Left ventricle myocardium inferior (tissue), 1 donor: Measurements from ENCODE around the gene OR7A5. TPM values are rescaled to one million over a fixed set of nuclear protein-coding genes. Genes with fewer than 3 reads are reported as not detected.

Experiments used
- DNase-seq: peaks from one replicate; pipeline ENCODE4 v3.0.0-alpha.2; 2020
- H3K27ac ChIP-seq: fragments of 200-600 bp; replicated peaks from 2 replicates; pipeline ENCODE4 v1.8.0; 2021
- H3K27me3 ChIP-seq: fragments of 200-600 bp; 2 replicates; pipeline ENCODE4 v1.8.0; 2021; ENCODE audit warnings: low read depth
- H3K36me3 ChIP-seq: fragments of 200-600 bp; 2 replicates; pipeline ENCODE4 v1.8.0; 2021
- H3K4me1 ChIP-seq: fragments of 200-600 bp; 2 replicates; pipeline ENCODE4 v1.8.0; 2021
- H3K4me3 ChIP-seq: fragments of 200-600 bp; 2 replicates; pipeline ENCODE4 v1.8.0; 2021; ENCODE audit warnings: mild to moderate bottlenecking, moderate library complexity
- H3K9me3 ChIP-seq: fragments of 200-600 bp; replicated peaks from 2 replicates; pipeline ENCODE4 v1.8.0; 2021
- CTCF ChIP-seq: fragments of 200-600 bp; IDR thresholded peaks from 2 replicates; pipeline ENCODE4 v1.8.0; 2021; ENCODE audit warnings: antibody characterized with exemption, mild to moderate bottlenecking, borderline replicate concordance
- intact Hi-C: fragments of 100-400 bp; cut with micrococcal nuclease; formaldehyde crosslinking; loops from one replicate; pipeline ENCODE4 v1.11.0; 2022
- total RNA-seq: library from RNA; stranded (reverse); fragmentation: NEBNext Ultra II Directional; extraction: Animal tissue kit (Norgen Biotek cat#: 25700); gene quantifications from one replicate; pipeline ENCODE4 v1.2.1, GENCODE V29; 2021
- donor health status: DM: no; HTN: yes; CAD: no; lungs with severe emphysema.

The OR7A5 gene
- total RNA-seq, 1 donor from 2014 or later, result not detected

- H3K4me3 ChIP-seq, result no peak overlapping the region
- H3K9me3 ChIP-seq, result peaks cover 17% of the 10 kb centered on the region
- intact Hi-C loops, result no loop called here
- peaks cover 43% of the 10 kb centered on the region for H3K27me3 ChIP-seq
- H3K36me3 ChIP-seq, result no peaks in the 10 kb centered on the region
- no peak for TF ChIP-seq CTCF
- DNase-seq, result no peak
- no peak overlapping the region for H3K27ac ChIP-seq
- H3K4me1 ChIP-seq, result no peaks in the 10 kb centered on the region
These were observed 13.0 kb downstream of the OR7A5 start for GRCh38 chr19:14821937-14822336.

GRCh38 chr19:14818588-14818987, 16.4 kb downstream of the OR7A5 start:
- DNase-seq, result no peak
- intact Hi-C loops, result no loop called here
- no peak for TF ChIP-seq CTCF
- Histone ChIP-seq H3K9me3 (peaks cover 8% of the 10 kb centered on the region), H3K4me3 (no peak overlapping the region), H3K27ac (no peak overlapping the region), H3K27me3 (peaks cover 13% of the 10 kb centered on the region), H3K36me3 (no peaks in the 10 kb centered on the region), H3K4me1 (no peaks in the 10 kb centered on the region)

GRCh38 chr19:14817052-14817451, 17.9 kb downstream of the OR7A5 start:
- peaks cover 8% of the 10 kb centered on the region for H3K9me3 ChIP-seq
- no peaks in the 10 kb centered on the region for H3K4me1 ChIP-seq
- DNase-seq, result no peak
- no peak overlapping the region for H3K27ac ChIP-seq
- H3K36me3 ChIP-seq, result no peaks in the 10 kb centered on the region
- H3K4me3 ChIP-seq, result no peak overlapping the region
- intact Hi-C loops, result no loop called here
- TF ChIP-seq CTCF, result no peak
- peaks cover 9% of the 10 kb centered on the region for H3K27me3 ChIP-seq

- Histone ChIP-seq H3K4me3 (no peak overlapping the region), H3K4me1 (no peaks in the 10 kb centered on the region), H3K27me3 (peaks cover 22% of the 10 kb centered on the region), H3K36me3 (no peaks in the 10 kb centered on the region), H3K27ac (no peak overlapping the region), H3K9me3 (peaks cover 8% of the 10 kb centered on the region)
- intact Hi-C loops, result no loop called here
- TF ChIP-seq CTCF, result no peak
- no peak for DNase-seq
These were observed 19.9 kb downstream of the OR7A5 start for GRCh38 chr19:14814982-14815652.

GRCh38 chr19:14809272-14810057, 25.5 kb downstream of the OR7A5 start:
- no peaks in the 10 kb centered on the region for H3K36me3 ChIP-seq
- no peak for DNase-seq
- no peaks in the 10 kb centered on the region for H3K9me3 ChIP-seq
- no peak for TF ChIP-seq CTCF
- H3K27me3 ChIP-seq, result peaks cover 23% of the 10 kb centered on the region
- H3K4me3 ChIP-seq, result peak overlapping the region; percentile 11
- peak overlapping the region; percentile 63 for H3K27ac ChIP-seq
- H3K4me1 ChIP-seq, result no peaks in the 10 kb centered on the region
- intact Hi-C loops, result no loop called here
